Breast epithelium (tissue), 4 donors: ENCODE results near the gene ANKRD33. TPM values are rescaled to one million over a fixed set of nuclear protein-coding genes. Genes with fewer than 3 reads are reported as not detected.
A peak's percentile ranks its signal among the peaks of the same experiment; 100 is the strongest.

Source experiments
- DNase-seq, 2 donors: peaks; one replicate each; pipeline ENCODE4 v3.0.0-alpha.2; 2019; ENCODE audit warnings: low spot score in 2 of 2
- H3K27ac ChIP-seq, 2 donors: fragments of 200-600 bp; sonication (generic) in 1 of 2; one replicate each; pipeline ENCODE4 v1.5.1; 2016 to 2019; ENCODE audit warnings: mild to moderate bottlenecking in 1 of 2
- H3K27me3 ChIP-seq, 2 donors: fragments of 200-600 bp; sonication (generic) in 1 of 2; one replicate each; pipeline versions ENCODE4 v1.5.1 to v1.6.0; 2017 to 2019; ENCODE audit warnings: control low read depth in 1 of 2, mild to moderate bottlenecking in 1 of 2
- H3K36me3 ChIP-seq: fragments of 200-600 bp; one replicate; pipeline ENCODE4 v1.5.1; 2019
- H3K4me1 ChIP-seq, 2 donors: fragments of 200-600 bp; sonication (generic); one replicate each; pipeline ENCODE4 v1.5.1; 2016 to 2019; ENCODE audit warnings: control low read depth in 1 of 2
- H3K4me3 ChIP-seq, 3 donors: fragments of 200-600 bp; sonication (generic); 1 replicate in 2 of 3; 2 replicates in 1 of 3; pipeline ENCODE4 v1.5.1; 2016 to 2019; ENCODE audit warnings: mild to moderate bottlenecking in 3 of 3, moderate library complexity in 2 of 3
- H3K9me3 ChIP-seq, 2 donors: fragments of 200-600 bp; sonication (generic) in 1 of 2; one replicate each; pipeline ENCODE4 v1.5.1; 2016 to 2019; ENCODE audit warnings: control low read depth in 1 of 2
- CTCF ChIP-seq, 3 donors: fragments of 450-650 bp; IDR thresholded peaks; one replicate each; pipeline ENCODE4 v1.5.1; 2016 to 2017; ENCODE audit warnings: antibody characterized with exemption in 3 of 3, mild to moderate bottlenecking in 3 of 3, moderate library complexity in 3 of 3
- POLR2A ChIP-seq: fragments of 450-650 bp; IDR thresholded peaks from one replicate; pipeline ENCODE4 v1.6.1; 2016; ENCODE audit warnings: antibody characterized with exemption, mild to moderate bottlenecking, moderate library complexity
- POLR2AphosphoS5 ChIP-seq, 3 donors: sonication (generic); formaldehyde crosslinking; IDR thresholded peaks; one replicate each; pipeline ENCODE4 v1.6.1; 2017; ENCODE audit warnings: antibody characterized with exemption in 3 of 3
- intact Hi-C: fragments of 100-400 bp; cut with DNase I; formaldehyde crosslinking; loops from one replicate; pipeline ENCODE4 v1.15.1; 2023; ENCODE audit warnings: low total_unique reads
- total RNA-seq, 3 donors: library from RNA; depleted of rRNA; stranded (reverse); fragments of >200 nt; gene quantifications; one replicate each; pipeline ENCODE4 v1.1.0, GENCODE V29; 2016

Gene ANKRD33
- total RNA-seq, 3 donors from 2014 or later, result not detected

DNA sequence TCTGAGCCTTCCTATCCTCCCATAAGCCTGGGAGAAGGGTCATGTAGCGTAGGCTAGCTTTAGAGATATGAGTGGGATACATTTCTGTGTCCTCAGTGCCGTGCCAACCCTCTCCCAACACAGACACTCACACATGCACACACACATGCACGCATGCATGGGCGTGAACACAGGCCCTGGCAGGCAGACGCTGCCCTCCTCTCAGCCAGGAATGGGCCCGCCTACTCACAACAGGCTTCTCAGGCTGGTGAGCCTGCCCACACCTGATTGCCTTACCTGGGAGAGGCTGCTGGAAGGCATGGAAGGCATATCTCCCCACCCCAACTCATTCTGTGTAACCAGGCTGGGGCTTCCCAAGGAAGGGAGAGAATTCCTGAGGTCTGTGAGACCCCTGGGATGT lies 50.8 kb downstream of the ANKRD33 start:
- no peak overlapping the region for H3K4me3 ChIP-seq
- TF ChIP-seq CTCF (IDR thresholded peaks at IDR 0.05) (no peak), POLR2AphosphoS5 (IDR thresholded peaks at IDR 0.05) (no peak), POLR2A (no peak)
- no peaks in the 10 kb centered on the region for H3K4me1 ChIP-seq
- intact Hi-C loops, result no loop called here
- no peaks in the 10 kb centered on the region for H3K27me3 ChIP-seq
- H3K9me3 ChIP-seq, result no peaks in the 10 kb centered on the region
- DNase-seq, result peak in 1 of 2 donors; percentile 37
- no peaks in the 10 kb centered on the region for H3K36me3 ChIP-seq
- H3K27ac ChIP-seq, result no peak overlapping the region

- TF ChIP-seq POLR2A (no peak), POLR2AphosphoS5 (IDR thresholded peaks at IDR 0.05) (no peak), CTCF (IDR thresholded peaks at IDR 0.05) (no peak)
- Histone ChIP-seq H3K36me3 (no peaks in the 10 kb centered on the region), H3K27me3 (no peaks in the 10 kb centered on the region), H3K27ac (no peak overlapping the region), H3K9me3 (peaks cover 3 to 9% of the 10 kb centered on the region in 2 donors), H3K4me3 (no peak overlapping the region), H3K4me1 (no peaks in the 10 kb centered on the region)
- DNase-seq, result no peak
- intact Hi-C loops, result no loop called here
Measured at GRCh38 chr12:51941011-51941581, 53.2 kb downstream of the ANKRD33 start.

Other genes with a start within 250 kb of the ANKRD33 start
- 1 to 10 TPM in 1 of 3 donors, under 1 TPM in 2; 0.16 to 1.3 (median 0.29) TPM for gene FIGNL2, start 39.4 kb upstream of the ANKRD33 start, total RNA-seq
- gene ACVRL1, start 19.4 kb downstream of the ANKRD33 start, total RNA-seq, result 100 to 1,000 TPM in 2 of 3 donors, 10 to 100 TPM in 1; 24.7 to 274 (median 109) TPM
- 10 to 100 TPM; 12.3 to 26.3 (median 23.6) TPM for gene ACVR1B, start 63.6 kb downstream of the ANKRD33 start, total RNA-seq
- 10 to 100 TPM in 2 of 3 donors, 1 to 10 TPM in 1; 8.5 to 27.2 (median 16.0) TPM for gene TAMALIN, start 118.8 kb downstream of the ANKRD33 start, total RNA-seq
- gene NR4A1, start 163.3 kb downstream of the ANKRD33 start, total RNA-seq, result 100 to 1,000 TPM in 1 of 3 donors, 10 to 100 TPM in 2; 35.7 to 154 (median 66.2) TPM
- 10 to 100 TPM; 35.0 to 54.2 (median 39.7) TPM for gene ATG101, start 181.9 kb downstream of the ANKRD33 start, total RNA-seq
- gene SMIM41, start 191.6 kb downstream of the ANKRD33 start, total RNA-seq, result 1 to 10 TPM in 1 of 3 donors, not detected in 2; 1.3 TPM